Kidney tubule cell (primary cell): ENCODE results near the gene YWHAG.
A peak's percentile ranks its signal among the peaks of the same experiment; 100 is the strongest.
"Not testable (repeated sequence)": the region's sequence is repeated elsewhere in the genome, so short reads cannot be mapped to it uniquely, and the experiment has no call there.

Source experiments
- DNase-seq: peaks from one replicate; pipeline ENCODE4 v3.0.0-alpha.2; 2018; ENCODE audit warnings: low spot score

Gene YWHAG

DNA sequence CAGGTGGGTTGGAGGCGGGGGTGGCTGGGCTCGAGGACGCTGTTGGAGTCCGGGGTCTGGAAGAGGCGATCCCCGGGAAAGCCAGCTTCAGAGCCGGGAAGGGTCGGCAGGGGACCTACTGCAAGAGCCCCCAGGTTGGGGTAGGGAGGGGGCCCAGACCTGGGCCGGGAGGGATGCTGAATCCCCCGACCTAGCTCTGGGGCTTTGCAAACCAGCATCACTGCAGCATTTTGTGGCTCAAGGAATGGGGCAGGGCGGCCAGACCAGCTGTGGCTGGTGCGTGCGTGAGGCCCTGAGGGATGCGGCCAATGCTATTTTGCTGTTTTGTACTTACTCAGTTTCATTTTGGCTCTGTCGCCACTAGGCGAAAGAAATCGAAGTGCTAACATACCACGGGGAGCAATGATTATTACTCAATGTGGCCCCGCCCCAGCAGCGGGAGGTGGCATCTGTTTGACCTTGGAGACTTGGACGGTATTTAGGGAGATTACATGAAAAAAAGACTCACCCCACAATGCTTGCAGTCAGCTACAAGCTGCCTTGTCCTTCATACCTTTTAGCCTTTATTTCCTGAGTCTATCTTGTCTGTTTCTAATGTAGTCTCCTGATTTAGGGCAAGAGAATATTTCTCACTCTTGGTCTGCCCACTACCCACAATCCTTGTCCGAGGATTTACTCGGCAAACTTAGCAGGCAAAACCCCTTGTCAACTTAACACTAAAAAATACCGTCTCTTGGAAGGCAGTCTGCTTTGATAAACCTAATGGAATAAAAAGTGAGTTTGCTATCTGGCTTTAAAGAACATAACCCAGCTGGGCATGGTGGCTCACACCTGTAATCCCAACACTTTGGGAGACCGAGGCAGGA, 40.1 kb downstream of the YWHAG start:
- peak; percentile 85 for DNase-seq

DNA sequence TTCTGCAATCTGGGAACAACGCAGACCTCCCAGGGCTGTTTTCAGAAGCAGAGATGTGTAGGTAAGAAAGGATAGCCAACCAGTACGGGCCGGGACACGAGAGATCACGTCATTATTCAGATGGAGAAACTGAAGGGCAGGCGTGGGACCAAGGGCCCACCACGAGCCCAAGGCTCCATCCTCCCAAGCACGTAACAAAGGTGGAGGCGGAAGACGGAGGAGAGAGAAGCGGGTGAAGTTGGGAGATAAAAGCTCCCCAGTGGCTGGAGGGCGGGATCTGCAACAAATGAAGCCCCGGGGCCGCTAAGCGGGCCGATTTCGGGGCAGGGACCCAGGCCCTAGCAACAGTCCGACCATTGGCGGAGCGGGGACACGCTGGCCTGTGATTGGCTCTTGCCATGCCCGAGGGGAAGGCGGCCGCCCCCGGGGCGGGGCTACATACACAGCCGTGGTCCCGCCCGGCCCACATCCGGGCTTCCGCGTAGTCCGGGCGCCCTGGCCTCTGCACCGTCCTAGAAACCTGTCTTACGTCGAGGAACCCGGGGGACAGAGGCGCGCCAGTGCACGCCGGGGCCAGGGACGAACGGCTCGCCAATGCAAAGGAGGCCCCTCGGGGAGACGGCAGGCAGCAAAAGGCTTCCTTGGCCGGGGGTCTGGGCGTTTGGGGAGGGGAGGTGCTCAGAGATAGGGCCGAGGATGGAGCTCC, 40.9 kb downstream of the YWHAG start:
- DNase-seq, result peak; percentile 97

DNA sequence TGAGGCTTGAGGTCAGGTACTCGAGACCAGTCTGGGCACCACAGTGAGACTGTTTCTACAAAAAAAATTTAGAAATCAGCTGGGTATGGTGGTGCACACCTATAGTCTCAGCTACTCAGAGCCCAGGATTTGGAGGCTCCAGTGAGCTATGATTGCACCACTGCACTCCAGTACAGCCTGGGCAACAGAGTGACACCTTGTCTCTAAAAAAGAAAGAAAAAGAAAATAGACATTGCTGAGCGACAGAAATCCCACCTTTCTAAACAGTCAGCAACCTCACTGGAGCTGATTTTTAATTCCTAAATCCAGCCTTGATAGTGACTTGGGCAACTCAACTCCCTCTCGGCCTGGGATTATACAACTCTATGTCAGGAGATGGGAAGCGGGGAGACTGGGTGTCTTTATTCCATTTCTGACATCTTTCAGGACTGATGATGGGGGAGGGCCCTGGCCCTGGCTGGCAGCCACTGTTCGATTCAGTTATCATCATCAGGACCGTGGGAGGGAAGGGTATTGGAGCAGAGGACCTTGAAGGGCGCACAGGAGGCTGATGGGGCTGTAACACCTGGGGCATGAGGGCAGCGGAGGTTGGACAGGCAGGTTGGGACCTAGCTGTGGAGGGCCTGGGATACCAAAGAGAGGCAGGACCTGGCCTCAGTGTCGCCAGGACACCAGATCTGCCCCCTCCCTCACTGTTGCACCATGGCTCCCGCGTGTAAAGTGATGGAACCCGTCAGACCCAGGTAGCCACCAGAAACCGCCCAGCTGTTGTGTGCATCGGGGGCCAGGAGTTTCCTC, 41.6 kb downstream of the YWHAG start:
- no peak for DNase-seq

DNA sequence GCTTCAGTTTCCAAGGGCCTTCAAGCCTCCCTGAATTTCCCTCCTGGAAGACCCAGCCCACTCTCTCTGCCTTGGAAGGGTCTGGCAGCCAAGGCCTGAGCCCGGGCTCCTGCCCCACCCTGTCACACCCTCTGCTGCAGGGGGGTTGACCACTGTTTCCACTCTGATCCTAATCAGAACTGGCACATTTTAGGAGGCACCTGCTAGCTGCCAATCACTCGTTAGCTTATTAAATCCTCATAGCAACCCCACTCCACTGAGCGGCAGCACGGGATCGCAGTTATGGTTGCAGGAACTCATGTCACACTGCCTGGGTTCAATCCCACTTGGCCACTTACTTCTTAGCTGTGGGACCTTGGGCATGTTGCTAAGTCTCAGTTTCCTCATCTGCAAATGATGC, 43.4 kb downstream of the YWHAG start:
- no peak for DNase-seq

DNA sequence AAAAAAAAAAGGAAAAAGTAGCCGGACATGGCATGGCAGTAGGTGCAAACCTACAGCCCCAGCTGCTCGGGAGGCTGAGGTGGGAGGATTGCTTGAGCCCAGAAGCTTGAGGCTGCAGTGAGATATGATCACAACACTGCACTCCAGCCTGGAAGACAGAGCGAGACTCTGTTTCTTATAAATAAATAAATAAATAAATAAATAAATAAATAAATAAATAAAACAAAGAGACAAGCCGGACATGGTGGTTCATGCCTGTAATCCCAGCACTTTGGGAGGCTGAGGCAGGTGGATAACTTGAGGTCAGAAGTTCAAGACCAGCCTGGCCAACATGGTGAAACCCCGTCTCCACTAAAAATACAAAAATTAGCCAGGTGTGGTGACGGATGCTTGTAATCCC, 44.1 kb downstream of the YWHAG start:
- DNase-seq, result not testable (repeated sequence)

DNA sequence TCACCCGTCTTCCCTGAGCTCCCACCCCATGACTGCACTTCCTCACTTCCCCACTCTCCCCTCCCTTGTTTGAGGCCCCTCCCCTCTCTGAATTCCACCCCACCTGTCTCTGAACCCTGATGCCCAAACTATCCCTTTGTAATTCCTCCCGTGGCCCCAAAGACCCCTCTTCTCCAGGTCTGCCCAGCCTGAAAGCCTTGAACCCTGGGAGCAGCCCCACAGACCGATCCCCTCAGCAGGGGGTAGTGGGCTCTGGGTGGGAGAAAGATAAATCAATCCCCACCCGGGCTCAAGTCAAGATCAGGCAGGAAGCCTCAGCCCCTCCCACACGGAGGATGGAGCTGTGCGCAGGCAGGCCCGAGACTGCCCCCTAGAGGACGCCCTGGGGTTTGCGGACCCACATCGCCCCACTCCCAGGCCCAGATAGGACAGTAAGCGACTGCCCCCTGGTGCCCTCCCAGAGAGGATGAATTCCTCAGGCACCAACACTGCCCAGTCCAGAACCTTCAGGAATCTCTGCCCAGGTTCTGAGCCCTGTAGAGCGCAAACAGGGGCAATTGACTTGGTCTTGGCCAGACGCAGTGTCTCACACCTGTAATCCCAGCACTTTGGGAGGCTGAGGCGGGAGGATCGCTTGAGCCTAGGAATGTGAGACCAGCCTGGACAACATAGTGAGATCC, 44.6 kb downstream of the YWHAG start:
- DNase-seq, result peak; percentile 93

DNA sequence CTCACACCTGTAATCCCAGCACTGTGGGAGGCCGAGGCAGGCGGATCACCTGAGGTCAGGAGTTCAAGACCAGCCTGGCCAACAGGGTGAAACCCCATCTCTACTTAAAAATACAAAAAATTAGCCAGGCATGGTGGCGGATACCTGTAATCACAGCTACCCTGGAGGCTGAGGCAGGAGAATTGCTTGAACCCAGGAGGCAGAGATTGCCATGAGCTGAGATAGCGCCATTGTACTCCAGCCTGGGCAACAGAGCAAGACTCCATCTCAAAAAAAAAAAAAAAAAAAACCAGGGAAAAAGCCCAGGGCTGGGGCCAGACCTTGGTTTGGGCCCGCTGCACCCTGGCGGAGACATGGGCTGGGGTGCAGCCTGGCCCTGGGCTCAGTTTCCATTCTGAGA, 47.0 kb downstream of the YWHAG start:
- not testable (repeated sequence) for DNase-seq

DNA sequence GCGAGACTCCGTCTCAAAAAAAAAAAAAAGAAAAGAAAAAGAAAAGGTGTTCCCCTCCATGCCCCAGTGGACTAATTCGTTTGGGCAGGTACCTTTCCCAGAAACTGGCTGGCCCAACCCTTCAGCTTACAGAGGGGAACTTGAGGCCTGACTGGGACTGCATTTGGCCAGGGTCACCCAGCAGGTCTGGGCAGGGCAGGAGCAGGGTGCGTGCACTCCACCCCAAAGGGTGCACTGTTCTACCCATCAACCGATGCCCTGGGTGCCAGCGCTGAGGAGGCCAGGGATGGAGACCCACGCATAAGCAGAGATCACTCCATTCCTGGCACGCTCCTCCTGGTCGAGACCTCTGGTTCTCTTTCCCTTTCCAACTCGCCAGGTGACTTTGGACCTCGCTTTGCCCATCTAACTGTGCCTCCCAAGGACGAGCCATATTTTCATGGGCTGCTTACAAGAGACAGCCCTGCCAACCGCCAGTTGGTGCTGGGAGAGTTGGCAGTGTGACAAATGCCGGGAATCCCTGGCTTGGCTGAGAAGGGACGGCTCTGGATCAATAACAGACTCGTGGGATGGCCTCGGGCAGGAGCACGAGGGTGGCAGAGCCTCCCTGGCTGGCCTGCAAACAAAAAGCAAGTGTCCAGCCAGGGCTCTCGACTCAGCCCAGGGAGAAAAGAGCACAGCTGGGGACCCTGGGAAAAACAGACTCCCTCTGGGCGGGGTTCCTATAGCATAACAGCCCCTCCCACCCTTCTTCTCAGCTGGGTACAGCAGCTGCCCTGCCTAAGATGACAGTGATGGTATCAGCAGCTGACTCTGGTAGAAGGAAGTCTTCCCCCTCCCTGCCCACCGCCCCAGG, 48.5 kb downstream of the YWHAG start:
- DNase-seq, result no peak

DNA sequence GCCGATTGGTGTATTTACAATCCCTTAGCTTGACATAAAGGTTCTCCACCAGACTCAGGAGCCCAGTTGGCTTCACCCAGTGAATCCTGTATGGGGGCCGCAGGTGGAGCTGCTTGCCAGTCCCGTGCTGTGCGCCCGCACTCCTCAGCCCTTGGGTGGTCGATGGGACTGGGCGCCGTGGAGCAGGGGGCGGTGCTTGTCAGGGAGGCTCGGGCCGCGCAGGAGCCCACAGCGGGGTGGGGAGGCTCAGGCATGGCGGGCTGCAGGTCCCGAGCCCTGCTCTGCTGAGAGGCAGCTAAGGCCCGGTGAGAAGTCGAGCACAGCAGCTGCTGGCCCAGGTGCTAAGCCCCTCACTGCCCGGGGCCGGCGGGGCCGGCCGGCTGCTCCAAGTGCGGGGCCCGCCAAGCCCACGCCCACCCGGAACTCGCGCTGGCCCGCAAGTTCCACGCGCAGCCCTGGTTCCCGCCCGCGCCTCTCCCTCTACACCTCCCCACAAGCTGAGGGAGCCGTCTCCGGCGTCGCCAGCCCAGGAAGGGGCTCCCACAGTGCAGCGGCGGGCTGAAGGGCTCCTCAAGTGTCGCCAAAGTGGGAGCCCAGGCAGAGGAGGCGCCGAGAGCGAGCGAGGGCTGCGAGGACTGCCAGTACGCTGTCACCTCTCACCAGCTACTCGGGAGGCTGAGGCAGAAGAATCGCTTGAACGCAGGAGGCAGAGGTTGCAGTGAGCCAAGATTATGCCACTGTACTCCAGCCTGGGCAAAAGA, 49.3 kb downstream of the YWHAG start:
- DNase-seq, result not testable (repeated sequence)

DNA sequence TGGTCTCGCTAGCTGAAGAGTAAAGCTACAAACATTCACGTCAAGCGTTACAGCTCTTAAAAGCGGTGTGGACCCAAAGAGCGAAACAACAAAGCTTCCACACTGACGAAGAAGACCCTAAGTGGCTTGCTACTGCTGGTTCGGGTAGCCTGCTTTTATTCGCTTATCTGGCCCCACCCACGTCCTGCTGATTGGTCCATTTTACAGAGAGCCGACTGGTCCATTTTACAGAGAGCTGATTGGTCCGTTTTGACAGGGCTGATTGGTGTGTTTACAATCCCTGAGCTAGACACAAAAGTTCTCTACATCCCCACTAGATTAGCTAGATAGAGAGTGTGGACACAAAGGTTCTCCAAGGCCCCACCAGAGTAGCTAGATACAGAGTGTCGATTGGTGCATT, 49.9 kb downstream of the YWHAG start:
- not testable (repeated sequence) for DNase-seq

DNA sequence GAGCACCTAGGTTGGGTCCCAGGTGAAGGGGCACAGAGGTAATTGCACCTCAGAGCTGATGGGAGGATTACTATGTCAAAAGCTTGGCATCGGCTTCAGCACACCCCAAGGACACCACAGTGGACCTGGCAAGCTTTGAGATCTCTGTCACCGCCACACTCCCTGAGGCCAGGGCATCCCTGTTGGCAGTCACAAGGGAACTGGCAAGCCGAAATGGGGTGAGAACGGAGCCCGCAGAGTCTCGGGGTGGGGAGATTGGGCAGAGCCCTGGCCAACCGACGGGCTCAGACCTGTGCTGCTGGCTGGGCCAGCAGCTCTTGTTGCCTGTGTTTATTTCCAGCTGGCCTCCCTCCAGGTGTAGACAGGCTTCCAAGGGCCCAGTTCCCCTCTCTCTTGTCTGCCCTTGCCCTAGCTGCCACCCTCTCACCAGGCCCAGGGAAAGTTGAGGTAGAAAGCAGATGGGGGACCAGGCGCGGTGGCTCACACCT, 53.9 kb downstream of the YWHAG start:
- DNase-seq, result no peak

DNA sequence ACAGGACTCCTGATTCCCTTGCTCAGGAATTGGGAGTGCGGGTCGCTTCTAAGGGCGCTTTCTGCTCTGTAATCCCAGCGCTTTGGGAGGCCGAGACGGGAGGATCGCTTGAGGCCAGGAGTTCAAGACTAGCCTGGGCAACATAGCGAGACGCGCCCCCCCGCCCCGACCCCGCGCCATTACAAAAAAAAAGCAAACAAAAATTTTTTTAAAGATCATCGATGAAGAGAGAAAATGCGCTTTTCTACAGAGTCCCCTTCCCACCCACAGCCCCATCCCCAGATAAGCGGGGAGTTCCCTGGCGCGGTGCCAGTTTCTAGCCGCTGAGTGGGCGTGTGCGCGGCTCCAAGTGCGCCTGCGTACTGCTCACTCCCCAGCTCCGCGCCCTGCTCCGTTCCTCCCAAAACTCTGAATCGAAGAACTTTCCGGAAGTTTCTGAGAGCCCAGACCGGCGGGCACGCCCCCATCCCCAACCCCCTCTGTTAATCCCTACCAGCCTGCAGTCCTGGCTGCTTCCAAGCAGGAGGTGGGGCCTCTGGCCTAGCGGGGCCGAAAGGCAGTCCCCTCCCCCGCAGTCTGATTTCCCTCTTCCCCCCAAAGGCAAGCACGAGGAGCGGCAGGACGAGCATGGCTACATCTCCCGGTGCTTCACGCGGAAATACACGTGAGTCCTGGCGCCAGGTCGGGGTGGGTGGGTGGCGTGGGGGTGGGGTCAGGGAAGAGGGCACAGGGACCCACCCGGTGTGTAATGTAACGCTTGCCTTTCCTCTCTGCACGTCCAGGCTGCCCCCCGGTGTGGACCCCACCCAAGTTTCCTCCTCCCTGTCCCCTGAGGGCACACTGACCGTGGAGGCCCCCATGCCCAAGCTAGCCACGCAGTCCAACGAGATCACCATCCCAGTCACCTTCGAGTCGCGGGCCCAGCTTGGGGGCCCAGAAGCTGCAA, 55.3 kb downstream of the YWHAG start:
- DNase-seq, result peak; percentile 94

DNA sequence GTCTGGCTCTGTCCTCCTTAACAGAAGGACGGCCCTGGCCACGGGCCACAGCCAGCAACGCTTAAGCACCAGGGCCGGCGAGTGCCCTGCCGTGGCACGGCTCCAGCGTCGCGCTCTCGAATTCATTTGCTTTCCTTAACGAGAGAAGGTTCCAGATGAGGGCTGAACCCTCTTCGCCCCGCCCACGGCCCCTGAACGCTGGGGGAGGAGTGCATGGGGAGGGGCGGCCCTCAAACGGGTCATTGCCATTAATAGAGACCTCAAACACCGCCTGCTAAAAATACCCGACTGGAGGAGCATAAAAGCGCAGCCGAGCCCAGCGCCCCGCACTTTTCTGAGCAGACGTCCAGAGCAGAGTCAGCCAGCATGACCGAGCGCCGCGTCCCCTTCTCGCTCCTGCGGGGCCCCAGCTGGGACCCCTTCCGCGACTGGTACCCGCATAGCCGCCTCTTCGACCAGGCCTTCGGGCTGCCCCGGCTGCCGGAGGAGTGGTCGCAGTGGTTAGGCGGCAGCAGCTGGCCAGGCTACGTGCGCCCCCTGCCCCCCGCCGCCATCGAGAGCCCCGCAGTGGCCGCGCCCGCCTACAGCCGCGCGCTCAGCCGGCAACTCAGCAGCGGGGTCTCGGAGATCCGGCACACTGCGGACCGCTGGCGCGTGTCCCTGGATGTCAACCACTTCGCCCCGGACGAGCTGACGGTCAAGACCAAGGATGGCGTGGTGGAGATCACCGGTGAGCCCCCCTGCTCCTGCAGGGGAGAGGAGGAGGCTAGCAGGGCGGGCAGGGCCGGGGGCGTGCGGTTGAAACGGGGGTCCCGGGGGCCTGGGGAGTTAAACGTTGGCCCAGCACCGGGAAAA, 56.2 kb downstream of the YWHAG start, which contains the start of gene HSPB1:
HSPB1 (plus strand) TSS at position 327 of the 855 bp plus-strand sequence; CDS start at position 367, 40 bp downstream.
- peak; percentile 92 for DNase-seq

DNA sequence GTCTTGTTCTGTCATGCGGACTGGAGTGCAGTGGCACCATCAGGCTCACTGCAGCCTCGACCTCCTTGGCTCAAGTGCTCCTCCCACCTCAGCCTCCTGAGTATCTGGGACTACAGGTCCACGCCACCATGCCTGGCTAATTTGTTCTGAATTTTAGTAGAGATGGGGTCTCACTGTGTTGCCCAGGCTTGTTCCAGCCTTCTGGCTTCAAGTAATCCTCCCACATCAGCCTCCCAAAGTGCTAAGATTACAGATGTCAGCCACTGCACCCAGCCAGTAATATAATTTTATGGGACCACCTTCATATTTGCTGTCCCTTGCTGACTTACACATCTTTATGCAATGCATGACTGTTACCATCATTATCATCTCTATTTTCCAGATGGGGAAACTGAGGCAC, 57.8 kb downstream of the YWHAG start:
- no peak for DNase-seq

DNA sequence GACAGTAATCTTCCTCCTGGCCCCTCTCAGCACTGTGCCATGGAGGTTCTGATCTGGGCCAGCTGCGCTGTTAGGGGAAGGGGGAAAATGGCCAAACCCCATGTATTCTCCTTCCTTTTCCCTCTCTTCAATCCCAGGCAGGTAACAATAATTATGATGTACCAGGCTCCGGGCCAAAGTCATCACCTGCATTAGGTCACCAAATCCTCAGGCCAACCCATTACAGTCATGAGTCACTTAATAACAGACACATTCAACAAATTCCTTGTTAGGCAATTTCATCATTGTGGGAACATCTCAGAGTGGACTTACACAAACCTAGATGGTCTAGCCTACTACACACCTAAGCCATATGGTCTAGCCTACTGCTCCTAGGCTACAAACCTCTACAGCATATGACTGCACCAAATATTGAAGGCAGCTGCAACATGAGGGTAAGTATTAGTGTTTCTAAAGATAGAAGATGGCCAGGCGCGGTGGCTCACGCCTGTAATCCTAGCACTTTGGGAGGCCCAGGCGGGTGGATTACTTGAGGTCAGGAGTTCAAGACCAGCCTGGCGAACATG, 58.5 kb downstream of the YWHAG start:
- DNase-seq, result peak; percentile 95

DNA sequence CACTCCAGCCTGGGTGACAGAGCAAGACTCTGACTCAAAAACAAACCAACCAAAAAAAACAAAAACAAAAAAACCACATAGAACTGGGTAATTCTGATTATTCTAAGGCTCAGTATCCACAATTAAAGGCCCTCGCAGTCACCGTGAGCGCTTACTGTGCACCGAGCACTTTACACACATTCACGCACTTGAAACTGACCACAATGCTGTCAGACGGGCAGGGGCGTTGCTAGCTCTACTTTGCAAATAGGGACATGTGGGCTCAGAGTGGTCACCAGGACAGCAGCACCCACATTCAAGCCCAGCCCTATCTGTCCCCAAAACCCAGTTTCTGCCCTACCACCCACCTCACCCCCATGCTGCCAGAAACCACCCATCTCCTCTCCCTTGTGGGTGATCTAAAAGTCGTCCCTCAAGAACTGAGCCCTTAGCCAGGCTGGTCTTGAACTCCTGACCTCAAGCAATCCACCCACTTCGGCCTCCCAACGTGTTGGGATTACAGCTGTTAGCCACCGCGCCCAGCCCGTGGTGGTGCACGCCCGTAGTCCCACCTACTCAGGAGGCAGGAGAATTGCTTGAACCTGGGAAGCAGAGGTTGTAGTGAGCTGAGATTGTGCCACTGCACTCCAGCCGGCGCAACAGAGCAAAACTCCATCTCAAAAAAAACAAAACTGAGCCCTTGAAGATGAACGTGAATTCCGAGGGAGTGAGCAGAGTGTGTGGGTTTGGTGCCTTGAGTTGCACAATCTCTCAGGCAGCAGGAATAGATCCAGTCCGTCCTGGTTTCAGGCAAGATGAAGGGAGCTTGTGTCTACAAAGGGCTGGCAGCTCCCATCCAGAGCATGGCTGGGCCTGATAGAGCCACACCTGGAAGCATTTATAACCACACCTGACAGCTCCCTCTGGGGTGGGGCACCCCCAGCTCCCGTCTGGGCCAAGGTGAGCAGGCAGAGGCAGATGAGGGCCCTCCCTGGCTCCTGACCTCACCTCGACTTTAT, 61.7 kb downstream of the YWHAG start:
- DNase-seq, result peak; percentile 20
